GM18507 (cell line): Measurements from ENCODE around the gene LRRTM1.

Experiments used
- DNase-seq: peaks from one replicate; pipeline ENCODE4 v3.0.0; 2011; ENCODE audit warnings: low read depth; ENCODE audit not compliant: insufficient read length; ENCODE audit errors: extremely low spot score
- FAIRE-seq: peaks from 2 replicates; lab custom pipeline; 2011; peaks lifted over from hg19 to GRCh38; lab: Jason Lieb, UNC

LRRTM1 gene, protein sequence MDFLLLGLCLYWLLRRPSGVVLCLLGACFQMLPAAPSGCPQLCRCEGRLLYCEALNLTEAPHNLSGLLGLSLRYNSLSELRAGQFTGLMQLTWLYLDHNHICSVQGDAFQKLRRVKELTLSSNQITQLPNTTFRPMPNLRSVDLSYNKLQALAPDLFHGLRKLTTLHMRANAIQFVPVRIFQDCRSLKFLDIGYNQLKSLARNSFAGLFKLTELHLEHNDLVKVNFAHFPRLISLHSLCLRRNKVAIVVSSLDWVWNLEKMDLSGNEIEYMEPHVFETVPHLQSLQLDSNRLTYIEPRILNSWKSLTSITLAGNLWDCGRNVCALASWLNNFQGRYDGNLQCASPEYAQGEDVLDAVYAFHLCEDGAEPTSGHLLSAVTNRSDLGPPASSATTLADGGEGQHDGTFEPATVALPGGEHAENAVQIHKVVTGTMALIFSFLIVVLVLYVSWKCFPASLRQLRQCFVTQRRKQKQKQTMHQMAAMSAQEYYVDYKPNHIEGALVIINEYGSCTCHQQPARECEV

DNA sequence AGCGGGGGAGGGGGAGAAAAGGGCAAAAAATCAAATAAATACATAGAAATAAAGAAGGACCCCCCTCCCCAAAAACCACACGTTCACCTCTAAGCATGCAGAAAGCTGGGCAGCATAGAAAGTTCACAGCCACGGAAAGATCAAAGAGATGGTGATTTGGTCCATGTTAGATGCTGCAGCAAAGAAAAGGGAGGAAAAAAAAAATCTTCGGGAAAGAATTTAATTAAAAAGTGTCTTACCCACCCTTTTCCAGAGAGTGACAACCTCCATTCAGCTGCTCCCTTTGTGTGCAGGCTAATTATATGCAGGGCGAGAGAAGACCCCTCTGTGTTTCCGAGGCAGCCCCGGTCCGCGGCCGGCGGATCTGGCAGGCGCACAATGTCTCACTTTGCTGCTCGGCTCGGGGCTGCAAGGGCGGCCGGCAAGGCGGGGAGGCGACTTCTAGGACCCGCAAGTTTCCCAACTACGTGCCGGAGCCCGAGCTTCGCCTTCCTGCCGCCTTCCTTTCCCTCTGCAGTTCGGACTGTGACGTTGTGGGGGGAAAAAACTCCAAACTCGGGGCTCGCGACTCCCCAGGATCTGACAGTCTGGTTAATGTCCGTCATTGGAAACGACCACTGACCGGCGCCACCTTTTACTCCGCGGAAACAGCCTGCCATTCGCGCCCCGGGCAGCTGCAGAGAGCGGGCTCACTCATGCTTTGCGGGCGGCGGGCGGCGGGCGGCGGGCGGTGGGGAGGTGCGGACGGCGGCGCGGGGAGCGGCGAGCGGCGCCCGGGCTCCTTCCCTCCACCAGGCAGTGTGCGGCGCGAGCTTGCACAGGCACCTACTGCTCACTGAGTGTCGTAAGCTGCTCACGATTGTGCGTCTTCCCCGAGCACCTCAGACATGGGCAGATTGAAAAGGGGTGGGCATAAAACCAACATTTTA is at the start of gene LRRTM1:
Gene LRRTM1, minus strand, starts transcription at position 844 of the 929 bp plus-strand sequence. CDS start 933 bp downstream, outside the sequence.
- no peak for FAIRE-seq
- no peak for DNase-seq

GRCh38 chr2:80351231-80351630 is 46.7 kb upstream of the LRRTM1 start:
- FAIRE-seq, result no peak
- no peak for DNase-seq

GRCh38 chr2:80348953-80349352 is 44.4 kb upstream of the LRRTM1 start:
- FAIRE-seq (no peak), DNase-seq (no peak)

GRCh38 chr2:80348078-80348477 is 43.5 kb upstream of the LRRTM1 start:
- DNase-seq (no peak), FAIRE-seq (no peak)

- FAIRE-seq, result no peak
- no peak for DNase-seq
Measured at GRCh38 chr2:80340022-80340421, 35.5 kb upstream of the LRRTM1 start.

DNA sequence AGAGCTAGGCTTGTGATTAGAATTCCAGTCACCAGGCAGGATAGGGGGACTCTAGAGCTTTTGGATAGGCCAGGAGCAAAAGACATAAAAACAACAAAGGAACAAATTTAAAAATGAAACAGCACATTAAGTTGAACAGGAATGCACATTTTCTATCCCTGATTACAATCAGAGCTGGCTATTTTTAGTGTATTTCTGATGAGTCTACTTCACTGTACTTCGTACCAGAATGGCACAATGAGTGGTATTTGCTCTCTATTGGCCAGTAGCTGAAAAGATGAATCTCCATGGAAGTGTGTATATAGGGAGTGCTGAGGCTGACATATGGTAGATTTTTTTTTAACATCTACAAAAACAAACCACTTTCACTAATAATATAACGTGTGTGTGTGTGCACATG is 34.2 kb upstream of the LRRTM1 start:
- FAIRE-seq, result no peak
- DNase-seq, result no peak

GRCh38 chr2:80335411-80335810 is 30.9 kb upstream of the LRRTM1 start:
- FAIRE-seq, result no peak

GRCh38 chr2:80333886-80334285 is 29.3 kb upstream of the LRRTM1 start:
- FAIRE-seq (no peak), DNase-seq (no peak)

More at GRCh38 chr2:80335411-80335810, 30.9 kb upstream of the LRRTM1 start:
- no peak for DNase-seq

GRCh38 chr2:80330527-80331450 is 26.2 kb upstream of the LRRTM1 start:
- FAIRE-seq (no peak), DNase-seq (no peak)

- DNase-seq (no peak), FAIRE-seq (no peak)
Measured at GRCh38 chr2:80329491-80329890, 24.9 kb upstream of the LRRTM1 start.

DNA sequence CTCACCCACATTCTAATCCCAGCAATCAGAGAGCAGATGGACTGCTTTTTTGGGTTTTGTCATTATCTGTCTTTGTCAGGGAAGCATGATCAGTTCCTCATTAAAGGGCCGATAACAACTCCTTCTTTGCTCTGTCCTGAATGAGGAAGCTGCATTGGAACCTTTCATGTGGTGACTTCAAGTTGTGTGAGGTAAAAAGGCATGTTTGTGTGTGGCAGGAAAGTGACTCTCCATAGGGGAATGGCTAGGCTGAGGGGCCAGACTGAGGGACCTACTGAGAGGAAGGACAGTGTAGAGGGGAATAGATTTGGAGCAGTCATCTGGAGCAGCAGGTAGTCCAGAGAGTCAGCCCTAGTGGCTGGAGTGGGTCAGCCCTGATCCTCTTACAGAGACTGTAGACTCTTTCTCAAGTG is 23.6 kb upstream of the LRRTM1 start:
- no peak for FAIRE-seq

DNA sequence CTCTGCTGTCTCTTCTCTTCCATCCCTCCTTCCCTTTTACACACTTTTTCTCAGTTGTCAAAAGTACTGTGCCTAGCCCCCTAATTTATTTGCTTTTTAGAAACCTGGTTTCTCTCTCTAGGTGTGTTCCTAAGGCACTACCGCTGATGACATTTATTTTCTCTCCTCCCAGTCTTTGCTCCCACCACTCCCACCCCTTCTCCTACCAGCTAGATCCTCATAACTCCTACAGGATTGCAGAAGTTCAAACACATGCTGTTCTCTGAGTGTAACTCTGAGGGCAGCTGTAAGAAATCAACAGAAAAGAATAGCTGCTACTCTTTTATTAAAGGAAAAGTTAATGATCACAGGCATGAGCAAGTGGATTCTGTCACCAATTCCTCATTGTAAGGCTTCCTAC is 22.3 kb upstream of the LRRTM1 start:
- DNase-seq (no peak), FAIRE-seq (no peak)

More for the DNA sequence above, 23.6 kb upstream of the LRRTM1 start:
- DNase-seq, result no peak

GRCh38 chr2:80326214-80326613 is 21.7 kb upstream of the LRRTM1 start:
- no peak for FAIRE-seq

GRCh38 chr2:80324525-80324924 is 20.0 kb upstream of the LRRTM1 start:
- FAIRE-seq (no peak), DNase-seq (no peak)

More at GRCh38 chr2:80326214-80326613, 21.7 kb upstream of the LRRTM1 start:
- no peak for DNase-seq

DNA sequence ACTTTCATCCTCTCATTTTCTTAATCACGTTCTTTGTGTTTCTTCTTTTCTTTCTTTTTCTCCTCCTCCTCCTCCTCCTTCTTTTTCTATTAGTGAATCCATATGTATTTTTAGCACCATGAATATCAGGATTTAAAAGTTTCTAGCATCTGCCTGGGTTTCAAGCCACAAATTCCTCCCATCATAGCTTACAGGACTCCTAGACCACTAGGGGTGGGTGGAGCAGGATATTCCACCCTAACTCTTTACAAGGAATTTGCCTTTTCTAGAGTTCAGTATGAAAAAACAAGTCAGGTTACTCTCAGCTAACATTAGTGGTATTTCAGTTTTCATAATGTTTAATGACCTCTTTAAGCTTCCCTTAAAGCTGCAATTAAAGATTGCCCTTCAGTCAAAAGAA is 19.1 kb upstream of the LRRTM1 start:
- FAIRE-seq, result no peak
- DNase-seq, result no peak

GRCh38 chr2:80322958-80323357 is 18.4 kb upstream of the LRRTM1 start:
- DNase-seq (no peak), FAIRE-seq (no peak)

GRCh38 chr2:80322311-80322920 is 17.9 kb upstream of the LRRTM1 start:
- no peak for FAIRE-seq
- no peak for DNase-seq

DNA sequence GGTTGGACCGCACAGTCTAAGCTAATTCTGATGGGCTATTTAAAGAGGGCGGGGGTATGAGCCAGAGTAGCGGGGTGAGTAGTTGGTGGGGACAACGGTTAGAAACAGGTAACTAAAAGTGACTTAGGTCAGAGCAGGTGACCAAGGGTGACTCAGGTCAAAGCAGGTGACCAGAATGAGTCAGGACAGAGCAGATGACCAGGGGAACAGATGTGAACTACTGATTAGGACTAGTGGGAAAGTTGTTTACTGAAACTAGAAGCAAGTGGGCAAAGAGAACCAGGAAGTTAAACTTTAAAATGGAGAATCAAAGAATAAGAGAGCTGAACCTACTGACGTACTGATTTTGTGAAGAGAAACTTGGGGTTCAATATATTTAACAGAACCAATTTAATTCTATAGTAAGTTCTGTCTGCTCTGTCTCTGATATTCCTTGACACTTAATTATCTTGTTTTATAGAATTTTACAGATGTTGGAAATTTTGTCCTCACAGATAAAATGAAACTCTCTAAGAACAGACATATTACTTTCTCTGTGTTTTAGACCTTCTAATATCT is 7.8 kb upstream of the LRRTM1 start:
- FAIRE-seq (no peak), DNase-seq (no peak)
